IMR-90 (cell line): ENCODE data around the gene EIF5A2. TPM values are rescaled to one million over a fixed set of nuclear protein-coding genes. Genes with fewer than 3 reads are reported as not detected.
A peak's percentile ranks its signal among the peaks of the same experiment; 100 is the strongest.

ENCODE experiments used
- ATAC-seq: fragments of 200-7000 bp; cut with Tn5 transposase; 2 replicates; pipeline ENCODE4 v1.9.1; 2020; ENCODE audit warnings: low read depth, mild to moderate bottlenecking, moderate library complexity
- BruUV-seq: library from RNA; stranded (reverse); fragments of 400-500 nt; replicated peaks from 2 replicates; lab custom pipeline; 2021; lab: Mats Ljungman, UMichigan
- CTCF ChIA-PET: fragments of 300-600 bp; formaldehyde crosslinking; extraction: SDS; loops from one replicate; lab custom pipeline; 2021; ENCODE audit warnings: antibody characterized with exemption; lab: Yijun Ruan, JAX
- POLR2A ChIA-PET: fragments of 300-600 bp; sonication (Branson Sonifier 250); formaldehyde crosslinking; loops from one replicate; lab custom pipeline; 2022; ENCODE audit warnings: antibody characterized with exemption; ENCODE audit not compliant: unreplicated experiment; lab: Charles Lee
- DNase-seq: peaks from one replicate; pipeline ENCODE4 v3.0.0; 2013
- H2AFZ ChIP-seq: replicated peaks from 2 replicates; pipeline ENCODE3; 2013; ENCODE audit warnings: low read length, mild to moderate bottlenecking; ENCODE audit not compliant: poor library complexity
- H2AK5ac ChIP-seq: 2 replicates; pipeline ENCODE4 v1.6.1; 2013; ENCODE audit warnings: low read depth, low read length, inconsistent platforms
- H2AK9ac ChIP-seq: replicated peaks from 2 replicates; pipeline ENCODE3; 2013; ENCODE audit warnings: mild to moderate bottlenecking, low read depth, low read length, moderate library complexity; ENCODE audit not compliant: poor library complexity
- H2BK120ac ChIP-seq: 2 replicates; pipeline ENCODE4 v1.6.1; 2013; ENCODE audit warnings: low read depth, low read length, inconsistent platforms
- H2BK15ac ChIP-seq: 3 replicates; pipeline ENCODE4 v1.6.1; 2013; ENCODE audit warnings: low read depth, low read length, inconsistent platforms
- H2BK20ac ChIP-seq: 2 replicates; pipeline ENCODE4 v1.6.1; 2013; ENCODE audit warnings: low read depth, mild to moderate bottlenecking, inconsistent platforms, low read length, moderate library complexity
- H2BK5ac ChIP-seq: 2 replicates; pipeline ENCODE4 v1.6.1; 2013; ENCODE audit warnings: mild to moderate bottlenecking, low read depth, low read length, inconsistent platforms; ENCODE audit not compliant: poor library complexity, severe bottlenecking
- H3K14ac ChIP-seq: replicated peaks from 2 replicates; pipeline ENCODE4 v1.6.1; 2013; ENCODE audit warnings: low read depth, low read length, inconsistent platforms
- H3K18ac ChIP-seq: 2 replicates; pipeline ENCODE4 v1.6.1; 2013; ENCODE audit warnings: low read depth, low read length, control low read depth
- H3K23ac ChIP-seq: 2 replicates; pipeline ENCODE4 v1.6.1; 2013; ENCODE audit warnings: low read depth, low read length, inconsistent platforms
- H3K27ac ChIP-seq: 2 replicates; pipeline ENCODE4 v1.5.1; 2013; ENCODE audit warnings: mild to moderate bottlenecking, control low read depth, low read length; ENCODE audit not compliant: insufficient read depth
- H3K27me3 ChIP-seq: 2 replicates; pipeline ENCODE4 v1.6.1; 2013; ENCODE audit warnings: low read length; ENCODE audit not compliant: control insufficient read depth, insufficient read depth
- H3K36me3 ChIP-seq: 2 replicates; pipeline ENCODE4 v1.6.1; 2013; ENCODE audit warnings: low read length, mixed read lengths; ENCODE audit not compliant: control insufficient read depth, insufficient read depth
- H3K4ac ChIP-seq: 2 replicates; pipeline ENCODE4 v1.6.1; 2013; ENCODE audit warnings: low read depth, low read length, inconsistent platforms
- H3K4me1 ChIP-seq: 2 replicates; pipeline ENCODE4 v1.6.1; 2013; ENCODE audit warnings: low read length, mixed read lengths; ENCODE audit not compliant: control insufficient read depth, insufficient read depth
- H3K4me2 ChIP-seq: 2 replicates; pipeline ENCODE4 v1.6.1; 2013; ENCODE audit warnings: low read depth, mild to moderate bottlenecking, control low read depth, low read length, moderate library complexity
- H3K4me3 ChIP-seq: 2 replicates; pipeline ENCODE4 v1.5.1; 2013; ENCODE audit warnings: low read depth, mild to moderate bottlenecking, control low read depth, low read length, moderate library complexity; ENCODE audit not compliant: insufficient read depth
- H3K56ac ChIP-seq: 2 replicates; pipeline ENCODE4 v1.6.1; 2013; ENCODE audit warnings: low read length, inconsistent platforms; ENCODE audit not compliant: insufficient read depth; ENCODE audit errors: extremely low read depth
- H3K79me1 ChIP-seq, 2 experiments: 2 replicates each; pipeline ENCODE4 v1.6.1; 2013; ENCODE audit warnings: low read length in 2 of 2, inconsistent platforms in 1 of 2, low read depth in 1 of 2
- H3K9ac ChIP-seq: 2 replicates; pipeline ENCODE4 v1.6.1; 2013; ENCODE audit warnings: low read depth, low read length, control low read depth
- H3K9me1 ChIP-seq: 2 replicates; pipeline ENCODE4 v1.6.1; 2013; ENCODE audit warnings: low read length, inconsistent platforms; ENCODE audit not compliant: insufficient read depth
- H3K9me3 ChIP-seq: 2 replicates; pipeline ENCODE4 v1.6.1; 2013; ENCODE audit warnings: low read length; ENCODE audit not compliant: control insufficient read depth, insufficient read depth
- H4K20me1 ChIP-seq: 2 replicates; pipeline ENCODE4 v1.6.1; 2013; ENCODE audit warnings: low read length, inconsistent platforms; ENCODE audit not compliant: insufficient read depth
- H4K5ac ChIP-seq: 2 replicates; pipeline ENCODE4 v1.6.1; 2013; ENCODE audit warnings: mild to moderate bottlenecking, low read depth, low read length, control low read depth
- H4K8ac ChIP-seq, 2 experiments: 2 replicates each; pipeline ENCODE4 v1.6.1; 2013; ENCODE audit warnings: low read depth in 2 of 2, low read length in 2 of 2, control low read depth in 1 of 2, inconsistent platforms in 1 of 2
- H4K91ac ChIP-seq: 2 replicates; pipeline ENCODE4 v1.6.1; 2013; ENCODE audit warnings: low read depth, low read length, inconsistent platforms; ENCODE audit not compliant: insufficient read depth
- BHLHE40 ChIP-seq: fragments of 150-350 bp; IDR thresholded peaks from 2 replicates; pipeline ENCODE4 v1.6.1; 2016; ENCODE audit warnings: mild to moderate bottlenecking, low read depth, low read length
- CEBPB ChIP-seq: IDR thresholded peaks from 2 replicates; pipeline ENCODE4 v1.6.1; 2012; ENCODE audit warnings: low read depth, low read length, improper control_type of control experiment
- CHD1 ChIP-seq: IDR thresholded peaks from 2 replicates; pipeline ENCODE4 v1.6.1; 2012; ENCODE audit warnings: low read depth, low read length, improper control_type of control experiment
- CTCF ChIP-seq: conservative IDR thresholded peaks from 2 replicates; pipeline ENCODE4 v1.5.1; 2012; ENCODE audit warnings: mild to moderate bottlenecking, low read depth, low read length, improper control_type of control experiment
- ELK1 ChIP-seq: fragments of 150-350 bp; IDR thresholded peaks from 2 replicates; pipeline ENCODE4 v1.6.1; 2016; ENCODE audit warnings: low read depth, mild to moderate bottlenecking, low read length, moderate library complexity, borderline replicate concordance
- FOS ChIP-seq: fragments of 150-350 bp; IDR thresholded peaks from 2 replicates; pipeline ENCODE4 v1.6.1; 2016; ENCODE audit warnings: low read depth, low read length
- MAFK ChIP-seq: IDR thresholded peaks from 2 replicates; pipeline ENCODE4 v1.6.1; 2012; ENCODE audit warnings: low read depth, low read length, improper control_type of control experiment
- MAZ ChIP-seq: IDR thresholded peaks from 2 replicates; pipeline ENCODE4 v1.6.1; 2012; ENCODE audit warnings: low read depth, mild to moderate bottlenecking, low read length, improper control_type of control experiment, moderate library complexity, borderline replicate concordance
- MXI1 ChIP-seq: IDR thresholded peaks from 2 replicates; pipeline ENCODE4 v1.6.1; 2012; ENCODE audit warnings: low read depth, mild to moderate bottlenecking, low read length, moderate library complexity, borderline replicate concordance
- NFE2L2 ChIP-seq: fragments of 150-350 bp; IDR thresholded peaks from 2 replicates; pipeline ENCODE4 v1.6.1; 2016; ENCODE audit warnings: low read depth, mild to moderate bottlenecking, low read length
- POLR2A ChIP-seq: IDR thresholded peaks from 2 replicates; pipeline ENCODE4 v1.6.1; 2012; ENCODE audit warnings: mild to moderate bottlenecking, low read depth, low read length
- RAD21 ChIP-seq: IDR thresholded peaks from 2 replicates; pipeline ENCODE4 v1.6.1; 2012; ENCODE audit warnings: low read length, improper control_type of control experiment
- RCOR1 ChIP-seq: IDR thresholded peaks from 2 replicates; pipeline ENCODE4 v1.6.1; 2012; ENCODE audit warnings: mild to moderate bottlenecking, low read length, improper control_type of control experiment; ENCODE audit not compliant: insufficient replicate concordance
- RFX5 ChIP-seq: IDR thresholded peaks from 2 replicates; pipeline ENCODE4 v1.8.0; 2012; ENCODE audit warnings: low read depth, mild to moderate bottlenecking, low read length, moderate library complexity
- SMC3 ChIP-seq: fragments of 150-350 bp; IDR thresholded peaks from 2 replicates; pipeline ENCODE4 v1.6.1; 2016; ENCODE audit warnings: low read depth, mild to moderate bottlenecking, antibody characterized with exemption, low read length, moderate library complexity
- USF2 ChIP-seq: fragments of 150-350 bp; IDR thresholded peaks from 2 replicates; pipeline ENCODE4 v1.6.1; 2017; ENCODE audit warnings: mild to moderate bottlenecking, antibody characterized with exemption, low read length, low read depth
- WGBS, 2 experiments: methylation state at CpG; one replicate each; pipeline versions ENCODE4 v1.1.5 to v1.1.7; 2013; ENCODE audit warnings: missing lambda C conversion rate in 2 of 2; ENCODE audit not compliant: insufficient read length in 1 of 2; ENCODE audit errors: extremely low coverage in 2 of 2; 5-methylcytosine and 5-hydroxymethylcytosine counted together
- dilution Hi-C: fragments of 300-500 bp; cut with HindIII; formaldehyde crosslinking; loops from one replicate; pipeline ENCODE4 v1.14.3; 2018; ENCODE audit warnings: low sequenced_read_pairs; ENCODE audit not compliant: unreplicated experiment
- in situ Hi-C: fragments of 300-500 bp; cut with MboI; formaldehyde crosslinking; loops from 3 replicates; pipeline ENCODE4 v1.14.3; 2019; ENCODE audit warnings: low sequenced_read_pairs, inconsistent platforms, mixed read lengths
- intact Hi-C: fragments of 100-400 bp; cut with micrococcal nuclease; formaldehyde crosslinking; loops from 2 replicates; pipeline ENCODE4 v1.10.0; 2022
- polyA plus RNA-seq, 3 experiments: library from polyadenylated mRNA; depleted of rRNA; stranded (reverse); fragments of >200 nt; gene quantifications; 2 replicates each; pipeline ENCODE4 v1.2.3, GENCODE V29; 2012; ENCODE audit warnings: low replicate concordance in 1 of 3
- total RNA-seq: library from RNA; depleted of rRNA; stranded (reverse); fragments of >200 nt; gene quantifications from 2 replicates; pipeline ENCODE4 v1.2.3, GENCODE V29; 2012

EIF5A2 gene
- total and polyA plus RNA-seq, 2 of the 4 experiments (the other 2 are of a cell fraction), result 7.7 to 7.8 TPM

GRCh38 chr3:170839518-170840100, 68.8 kb downstream of the EIF5A2 start:
- CTCF ChIA-PET, result interaction anchor here (1.0 to 1.3 kb wide), 2 partner anchors 9 to 27 kb away, joined by 3 to 4 read pairs; no protein-coding TSS in a partner anchor

More at GRCh38 chr3:170839518-170840100, 68.8 kb downstream of the EIF5A2 start:
- H3K18ac ChIP-seq, result no peak overlapping the region
- H4K91ac ChIP-seq, result no peak overlapping the region
- H3K79me1 ChIP-seq, result no peaks in the 10 kb centered on the region
- H2BK120ac ChIP-seq, result no peak overlapping the region
- no peak overlapping the region for H2BK15ac ChIP-seq
- no peaks in the 10 kb centered on the region for H3K36me3 ChIP-seq
- no peak overlapping the region for H4K8ac ChIP-seq
- dilution Hi-C loops, result no loop called here
- DNase-seq (peak; percentile 50), ATAC-seq (no peak)
- no CpG with 5 or more reads among the region's 3 CpGs for WGBS, 2 experiments
- TF ChIP-seq RFX5 (no peak), MAZ (no peak), CTCF (no peak), CEBPB (no peak), POLR2A (no peak), MAFK (no peak), BHLHE40 (no peak), USF2 (no peak), FOS (no peak), RCOR1 (no peak), RAD21 (no peak), ELK1 (no peak), NFE2L2 (no peak), SMC3 (no peak), MXI1 (no peak), CHD1 (no peak)
- no peaks in the 10 kb centered on the region for H3K9me3 ChIP-seq
- H4K20me1 ChIP-seq, result no peaks in the 10 kb centered on the region
- no peak overlapping the region for H2BK5ac ChIP-seq
- H2AFZ ChIP-seq, result no peak overlapping the region
- H3K14ac ChIP-seq, result no peak overlapping the region
- H2AK9ac ChIP-seq, result no peak overlapping the region
- BruUV-seq, result no TSS peak
- no peaks in the 10 kb centered on the region for H3K9me1 ChIP-seq
- in situ Hi-C loops, result no loop called here
- no peak overlapping the region for H3K56ac ChIP-seq
- H3K4me3 ChIP-seq, result no peak overlapping the region
- H3K27ac ChIP-seq, result no peak overlapping the region
- POLR2A ChIA-PET, result no interaction called here
- H3K4me1 ChIP-seq, result peaks cover 2% of the 10 kb centered on the region; the same call in 1 of the 2 replicates
- no peak overlapping the region for H3K23ac ChIP-seq
- intact Hi-C loops, result loop anchor here (10.0 kb wide), 1 partner anchor 655 kb away; the partner anchor contains the start of gene PHC3
- peaks cover 5% of the 10 kb centered on the region for H3K27me3 ChIP-seq
- 0 out of 2 replicates have a peak overlapping the region, but pooled peaks have one; percentile 24 for H2AK5ac ChIP-seq
- H4K5ac ChIP-seq, result no peak overlapping the region
- no peak overlapping the region for H3K9ac ChIP-seq
- no peak overlapping the region for H3K4ac ChIP-seq
- H3K4me2 ChIP-seq, result no peak overlapping the region
- no peak overlapping the region for H2BK20ac ChIP-seq
